Spleen (tissue), 7 donors: ENCODE results near the gene PATE3.

Experiments used
- CTCF ChIP-seq, 11 experiments: fragments of 200-600 bp in 7 of 11; fragments of 450-650 bp in 4 of 11; sonication (generic) in 4 of 11; IDR thresholded peaks in 8 of 11; conservative IDR thresholded peaks in 3 of 11; 1 replicate in 7 of 11; 2 replicates in 4 of 11; pipeline versions ENCODE4 v1.4.0 to v1.8.0; 2016 to 2021; ENCODE audit warnings: antibody characterized with exemption in 11 of 11, inconsistent platforms in 4 of 11, mild to moderate bottlenecking in 1 of 11
- POLR2A ChIP-seq, 3 donors: fragments of 450-650 bp; IDR thresholded peaks; one replicate each; pipeline ENCODE4 v1.5.1; 2017; ENCODE audit warnings: antibody characterized with exemption in 3 of 3, mild to moderate bottlenecking in 1 of 3
- POLR2AphosphoS5 ChIP-seq, 3 donors: sonication (generic); formaldehyde crosslinking; IDR thresholded peaks; one replicate each; pipeline ENCODE4 v1.5.1; 2017; ENCODE audit warnings: antibody characterized with exemption in 3 of 3
- donor health status: DM: no; HTN: no; CAD: no; lungs with moderate emphysema.
- donor health status: DM: no; HTN: no; CAD: no.
- donor health status: DM: no; HTN: no; CAD: no.

- no peak for TF ChIP-seq CTCF (IDR thresholded peaks at IDR 0.05 in 8 of 11, conservative IDR thresholded peaks at IDR 0.05 in 3 of 11)
- TF ChIP-seq POLR2A (IDR thresholded peaks at IDR 0.05) = no peak
- TF ChIP-seq POLR2AphosphoS5 (IDR thresholded peaks at IDR 0.05) = no peak
These were observed 17.3 kb upstream of the PATE3 start for GRCh38 chr11:125770583-125770982.
